IPS DF 6.9 (cell line): ENCODE results near the gene JMJD8.

Experiments
- DNase-seq: peaks from one replicate; pipeline ENCODE4 v3.0.0-alpha.2; 2013; ENCODE audit warnings: low read depth, low spot score
- H3K27ac ChIP-seq: one replicate; pipeline ENCODE4 v1.5.1; 2013; ENCODE audit warnings: low read length, control low read depth
- H3K27me3 ChIP-seq: 2 replicates; pipeline ENCODE4 v1.6.1; 2013; ENCODE audit warnings: mild to moderate bottlenecking, low read length; ENCODE audit not compliant: control insufficient read depth, insufficient read depth
- H3K36me3 ChIP-seq: 2 replicates; pipeline ENCODE4 v1.6.1; 2013; ENCODE audit warnings: low read length; ENCODE audit not compliant: control insufficient read depth, insufficient read depth
- H3K4me1 ChIP-seq: 2 replicates; pipeline ENCODE4 v1.6.1; 2013; ENCODE audit warnings: low read length; ENCODE audit not compliant: control insufficient read depth, insufficient read depth
- H3K4me3 ChIP-seq: 2 replicates; pipeline ENCODE4 v1.5.1; 2013; ENCODE audit warnings: mild to moderate bottlenecking, low read length
- H3K9me3 ChIP-seq: 2 replicates; pipeline ENCODE4 v1.6.1; 2013; ENCODE audit warnings: low read length, inconsistent platforms; ENCODE audit not compliant: control insufficient read depth, insufficient read depth
- WGBS: extraction: QIAGEN DNeasy Blood & Tissue Kit; methylation state at CpG from one replicate; pipeline ENCODE4 v1.1.7; 2013; ENCODE audit warnings: mixed read lengths, missing lambda C conversion rate; ENCODE audit not compliant: insufficient read length, insufficient coverage; 5-methylcytosine and 5-hydroxymethylcytosine counted together

JMJD8 gene

GRCh38 chr16:707062-707538 lies 23.0 kb upstream of the JMJD8 start:
- H3K9me3 ChIP-seq = no peaks in the 10 kb centered on the region
- no peak overlapping the region for H3K27ac ChIP-seq
- no peaks in the 10 kb centered on the region for H3K36me3 ChIP-seq
- DNase-seq = no peak
- no CpG with 5 or more reads among the region's 14 CpGs for WGBS
- H3K27me3 ChIP-seq = peaks cover 46% of the 10 kb centered on the region
- H3K4me3 ChIP-seq = no peak overlapping the region; the same call in 1 of the 2 replicates
- H3K4me1 ChIP-seq = peaks cover 6% of the 10 kb centered on the region; the same call in 1 of the 2 replicates

- Histone ChIP-seq H3K27ac (no peak overlapping the region), H3K36me3 (no peaks in the 10 kb centered on the region), H3K9me3 (no peaks in the 10 kb centered on the region), H3K4me1 (peaks cover 6% of the 10 kb centered on the region; the same call in 1 of the 2 replicates), H3K4me3 (peak overlapping the region; percentile 42; the same call in 1 of the 2 replicates), H3K27me3 (peaks cover 53% of the 10 kb centered on the region)
- no CpG with 5 or more reads among the region's 49 CpGs for WGBS
- no peak for DNase-seq
These were observed 22.3 kb upstream of the JMJD8 start for GRCh38 chr16:706189-707061.

- peaks cover 6% of the 10 kb centered on the region; the same call in 1 of the 2 replicates for H3K4me1 ChIP-seq
- DNase-seq = no peak
- H3K4me3 ChIP-seq = peak within 1 kb of the TSS; percentile 42; the same call in 1 of the 2 replicates
- no CpG with 5 or more reads among the region's 115 CpGs for WGBS
- no peaks in the 10 kb centered on the region for H3K36me3 ChIP-seq
- no peak within 1 kb of the TSS for H3K27ac ChIP-seq
- peaks cover 58% of the 10 kb centered on the region for H3K27me3 ChIP-seq
- H3K9me3 ChIP-seq = no peaks in the 10 kb centered on the region
These were observed 21.5 kb upstream of the JMJD8 start, which contains the start of gene FBXL16 for GRCh38 chr16:705431-706188. Gene FBXL16 (minus strand): TSS chr16:705801. CDS start chr16:697405, 8,396 bp downstream.

GRCh38 chr16:704552-705380 lies 20.6 kb upstream of the JMJD8 start:
- Histone ChIP-seq H3K27me3 (peaks cover 58% of the 10 kb centered on the region), H3K27ac (no peak overlapping the region), H3K4me3 (peak overlapping the region; percentile 42; the same call in 1 of the 2 replicates), H3K4me1 (peaks cover 3% of the 10 kb centered on the region; the same call in 1 of the 2 replicates), H3K9me3 (no peaks in the 10 kb centered on the region), H3K36me3 (no peaks in the 10 kb centered on the region)
- WGBS = no CpG with 5 or more reads among the region's 50 CpGs
- no peak for DNase-seq

GRCh38 chr16:704047-704446 lies 19.9 kb upstream of the JMJD8 start:
- H3K4me3 ChIP-seq = no peak overlapping the region
- H3K27me3 ChIP-seq = peaks cover 60% of the 10 kb centered on the region

GRCh38 chr16:703406-703805 lies 19.3 kb upstream of the JMJD8 start:
- peaks cover 60% of the 10 kb centered on the region for H3K27me3 ChIP-seq
- no CpG with 5 or more reads among the region's 12 CpGs for WGBS
- H3K9me3 ChIP-seq = no peaks in the 10 kb centered on the region

More at GRCh38 chr16:704047-704446, 19.9 kb upstream of the JMJD8 start:
- no peak for DNase-seq
- H3K36me3 ChIP-seq = no peaks in the 10 kb centered on the region
- H3K9me3 ChIP-seq = no peaks in the 10 kb centered on the region
- H3K27ac ChIP-seq = no peak overlapping the region
- WGBS = no CpG with 5 or more reads among the region's 7 CpGs
- H3K4me1 ChIP-seq = peaks cover 2% of the 10 kb centered on the region; the same call in 1 of the 2 replicates

GRCh38 chr16:702341-702740 lies 18.2 kb upstream of the JMJD8 start:
- Histone ChIP-seq H3K4me1 (peaks cover 2% of the 10 kb centered on the region; the same call in 1 of the 2 replicates), H3K27me3 (peaks cover 52% of the 10 kb centered on the region), H3K27ac (no peak overlapping the region), H3K36me3 (no peaks in the 10 kb centered on the region), H3K9me3 (no peaks in the 10 kb centered on the region), H3K4me3 (no peak overlapping the region)
- DNase-seq = no peak
- WGBS = no CpG with 5 or more reads among the region's 19 CpGs

More at GRCh38 chr16:703406-703805, 19.3 kb upstream of the JMJD8 start:
- Histone ChIP-seq H3K4me1 (peaks cover 2% of the 10 kb centered on the region; the same call in 1 of the 2 replicates), H3K27ac (no peak overlapping the region), H3K4me3 (no peak overlapping the region), H3K36me3 (no peaks in the 10 kb centered on the region)
- DNase-seq = no peak

- no peaks in the 10 kb centered on the region for H3K4me1 ChIP-seq
- no peaks in the 10 kb centered on the region for H3K9me3 ChIP-seq
- no peak overlapping the region for H3K4me3 ChIP-seq
- no peaks in the 10 kb centered on the region for H3K36me3 ChIP-seq
- H3K27ac ChIP-seq = no peak overlapping the region
- no peak for DNase-seq
- no CpG with 5 or more reads among the region's 76 CpGs for WGBS
- peaks cover 43% of the 10 kb centered on the region for H3K27me3 ChIP-seq
These were observed 16.8 kb upstream of the JMJD8 start for GRCh38 chr16:700684-701584.
